Liver (tissue), 9 donors: ENCODE results near the gene FLNB. TPM values are rescaled to one million over a fixed set of nuclear protein-coding genes. Genes with fewer than 3 reads are reported as not detected.
A peak's percentile ranks its signal among the peaks of the same experiment; 100 is the strongest.

Experiments
- DNase-seq: peaks from one replicate; pipeline ENCODE4 v3.0.0-alpha.2; 2017; ENCODE audit warnings: low spot score
- H3K27ac ChIP-seq, 2 donors: one replicate each; pipeline ENCODE4 v1.7.0; 2013; ENCODE audit warnings: inconsistent platforms in 2 of 2, low read length in 2 of 2, control low read depth in 1 of 2, low read depth in 1 of 2, mild to moderate bottlenecking in 1 of 2
- H3K27me3 ChIP-seq, 4 donors: one replicate each; pipeline versions ENCODE4 v1.6.1 to v1.7.0; 2013; ENCODE audit warnings: low read length in 3 of 4, inconsistent platforms in 1 of 4, mild to moderate bottlenecking in 1 of 4, moderate library complexity in 1 of 4; ENCODE audit not compliant: control insufficient read depth in 4 of 4, insufficient read depth in 4 of 4
- H3K36me3 ChIP-seq, 4 donors: one replicate each; pipeline versions ENCODE4 v1.6.1 to v1.7.0; 2013; ENCODE audit warnings: low read length in 3 of 4, mild to moderate bottlenecking in 3 of 4, low read depth in 1 of 4, moderate library complexity in 1 of 4; ENCODE audit not compliant: control insufficient read depth in 4 of 4, insufficient read depth in 3 of 4
- H3K4me1 ChIP-seq, 4 donors: one replicate each; pipeline versions ENCODE4 v1.6.1 to v1.7.0; 2013; ENCODE audit warnings: low read length in 3 of 4, mild to moderate bottlenecking in 3 of 4, moderate library complexity in 1 of 4; ENCODE audit not compliant: control insufficient read depth in 4 of 4, insufficient read depth in 4 of 4
- H3K4me3 ChIP-seq, 3 donors: one replicate each; pipeline versions ENCODE4 v1.6.1 to v1.7.0; 2013; ENCODE audit warnings: low read length in 3 of 3, control low read depth in 1 of 3, low read depth in 1 of 3, mild to moderate bottlenecking in 1 of 3
- H3K9ac ChIP-seq, 2 donors: one replicate each; pipeline ENCODE4 v1.7.0; 2013; ENCODE audit warnings: low read length in 2 of 2, mild to moderate bottlenecking in 2 of 2, moderate library complexity in 2 of 2, control low read depth in 1 of 2, low read depth in 1 of 2
- H3K9me3 ChIP-seq, 4 donors: one replicate each; pipeline versions ENCODE4 v1.6.1 to v1.7.0; 2013; ENCODE audit warnings: low read length in 3 of 4; ENCODE audit not compliant: control insufficient read depth in 4 of 4
- ATF3 ChIP-seq: IDR thresholded peaks from 2 replicates; pipeline ENCODE4 v1.6.1; 2016; ENCODE audit warnings: antibody characterized with exemption
- CTCF ChIP-seq: fragments of 150-350 bp; IDR thresholded peaks from 2 replicates; pipeline ENCODE4 v1.5.1; 2017; ENCODE audit warnings: improper control_type of control experiment, low read depth, low read length; ENCODE audit not compliant: missing input control
- EGR1 ChIP-seq, 2 donors: IDR thresholded peaks; 2 replicates each; pipeline ENCODE4 v1.6.1; 2016 to 2018; ENCODE audit warnings: antibody characterized with exemption in 2 of 2, low read depth in 2 of 2
- FOXA1 ChIP-seq: IDR thresholded peaks from 2 replicates; pipeline ENCODE4 v1.6.1; 2016; ENCODE audit warnings: antibody characterized with exemption
- FOXA2 ChIP-seq: IDR thresholded peaks from 2 replicates; pipeline ENCODE4 v1.6.1; 2016; ENCODE audit warnings: antibody characterized with exemption
- GABPA ChIP-seq, 2 donors: IDR thresholded peaks in 1 of 2; conservative IDR thresholded peaks in 1 of 2; 2 replicates each; pipeline ENCODE4 v1.6.1; 2016; ENCODE audit warnings: antibody characterized with exemption in 2 of 2, mild to moderate bottlenecking in 1 of 2, moderate library complexity in 1 of 2
- HNF4A ChIP-seq, 2 donors: conservative IDR thresholded peaks; 2 replicates each; pipeline ENCODE4 v1.6.1; 2016; ENCODE audit warnings: antibody characterized with exemption in 2 of 2, mild to moderate bottlenecking in 2 of 2
- HNF4G ChIP-seq: IDR thresholded peaks from 2 replicates; pipeline ENCODE4 v1.6.1; 2016; ENCODE audit warnings: antibody characterized with exemption
- JUND ChIP-seq, 2 donors: IDR thresholded peaks; 2 replicates each; pipeline ENCODE4 v1.6.1; 2016; ENCODE audit warnings: antibody characterized with exemption in 2 of 2
- MAX ChIP-seq: IDR thresholded peaks from 2 replicates; pipeline ENCODE4 v1.6.1; 2016; ENCODE audit warnings: antibody characterized with exemption
- NR2F2 ChIP-seq: IDR thresholded peaks from 2 replicates; pipeline ENCODE4 v1.6.1; 2016; ENCODE audit warnings: antibody characterized with exemption
- RAD21 ChIP-seq, 2 donors: IDR thresholded peaks; 2 replicates each; pipeline ENCODE4 v1.6.1; 2016; ENCODE audit warnings: antibody characterized with exemption in 2 of 2, mild to moderate bottlenecking in 2 of 2
- REST ChIP-seq: IDR thresholded peaks from 2 replicates; pipeline ENCODE4 v1.6.1; 2016; ENCODE audit warnings: antibody characterized with exemption, mild to moderate bottlenecking
- RXRA ChIP-seq, 2 donors: IDR thresholded peaks; 2 replicates each; pipeline ENCODE4 v1.6.1; 2017 to 2018; ENCODE audit warnings: antibody characterized with exemption in 2 of 2, mild to moderate bottlenecking in 1 of 2
- SP1 ChIP-seq: IDR thresholded peaks from 2 replicates; pipeline ENCODE4 v1.6.1; 2018; ENCODE audit warnings: antibody characterized with exemption, mild to moderate bottlenecking
- TAF1 ChIP-seq: conservative IDR thresholded peaks from 2 replicates; pipeline ENCODE4 v1.6.1; 2016; ENCODE audit warnings: antibody characterized with exemption, mild to moderate bottlenecking
- YY1 ChIP-seq: IDR thresholded peaks from 2 replicates; pipeline ENCODE4 v1.6.1; 2016; ENCODE audit warnings: antibody characterized with exemption, mild to moderate bottlenecking
- ZBTB33 ChIP-seq: IDR thresholded peaks from 2 replicates; pipeline ENCODE4 v1.6.1; 2016; ENCODE audit warnings: antibody characterized with exemption
- WGBS: extraction: QIAGEN DNeasy Blood & Tissue Kit; methylation state at CpG from one replicate; pipeline ENCODE4 v1.1.7; 2013; 5-methylcytosine and 5-hydroxymethylcytosine counted together
- polyA plus RNA-seq, 2 donors: library from polyadenylated mRNA; stranded (reverse) in 1 of 2; unstranded in 1 of 2; fragments of 200-250 nt in 1 of 2; fragments of >200 nt in 1 of 2; fragmentation: Nextera tagmentation in 1 of 2; extraction: Ambion mirVana in 1 of 2; gene quantifications; one replicate each; pipeline versions ENCODE4 v1.2.1 to v1.2.3, GENCODE V29; 2013 to 2015
- total RNA-seq, 2 donors: library from RNA; depleted of rRNA; stranded (reverse); fragments of >200 nt; gene quantifications; one replicate each; pipeline ENCODE4 v1.2.3, GENCODE V29; 2014
- donor health status: healthy.
- donor health status: healthy.
- donor health status: healthy.
- donor health status: healthy.
- donor health status: healthy.

Gene FLNB
- total and polyA plus RNA-seq, 4 donors: 22.9 to 124 (median 44.3) TPM

GRCh38 chr3:58215317-58216025 lies 207.2 kb downstream of the FLNB start:
- 87% methylated on average over 10 of the region's 10 CpGs for WGBS
- Histone ChIP-seq H3K4me1 (peaks cover 3 to 21% (median 13%) of the 10 kb centered on the region in 4 donors), H3K27me3 (no peaks in the 10 kb centered on the region), H3K4me3 (no peak overlapping the region), H3K36me3 (no peaks in the 10 kb centered on the region), H3K27ac (peak overlapping the region; percentile 1 to 52), H3K9ac (no peak overlapping the region), H3K9me3 (no peaks in the 10 kb centered on the region)
- no peak for DNase-seq
- TF ChIP-seq SP1 (no peak), JUND (IDR thresholded peaks at IDR 0.05) (no peak), REST (no peak)

GRCh38 chr3:58216496-58217195 lies 208.4 kb downstream of the FLNB start:
- Histone ChIP-seq H3K36me3 (no peaks in the 10 kb centered on the region), H3K27me3 (no peaks in the 10 kb centered on the region), H3K4me3 (no peak overlapping the region), H3K9me3 (no peaks in the 10 kb centered on the region), H3K27ac (peak overlapping the region in 1 of 2 donors; percentile 74), H3K9ac (no peak overlapping the region), H3K4me1 (peaks cover 3 to 21% (median 13%) of the 10 kb centered on the region in 4 donors)
- TF ChIP-seq ATF3 (no peak), CTCF (no peak), GABPA (IDR thresholded peaks at IDR 0.05 in 1 of 2, conservative IDR thresholded peaks at IDR 0.05 in 1 of 2) (no peak), MAX (no peak), NR2F2 (no peak), EGR1 (IDR thresholded peaks at IDR 0.05; ENCODE audit: low read depth in 2 of 2) (no peak), RXRA (IDR thresholded peaks at IDR 0.05) (no peak), FOXA1 (no peak), ZBTB33 (no peak), TAF1 (no peak), FOXA2 (no peak), REST (no peak), SP1 (no peak), JUND (IDR thresholded peaks at IDR 0.05) (no peak), HNF4A (conservative IDR thresholded peaks at IDR 0.05) (no peak), RAD21 (IDR thresholded peaks at IDR 0.05) (no peak), YY1 (no peak), HNF4G (no peak)
- no peak for DNase-seq
- WGBS: 83% methylated on average over 10 of the region's 10 CpGs
